KOPT-K1 (cell line): ENCODE measurements around the gene LITAF.
"Not testable (repeated sequence)": the region's sequence is repeated elsewhere in the genome, so short reads cannot be mapped to it uniquely, and the experiment has no call there.

Source experiments
- H3K27ac ChIP-seq: fragments of 200-600 bp; sonication (generic); 2 replicates; pipeline ENCODE4 v1.5.1; 2016; ENCODE audit warnings: antibody characterized with exemption, mild to moderate bottlenecking, low read depth, low read length; ENCODE audit not compliant: poor library complexity, severe bottlenecking
- H3K36me3 ChIP-seq: fragments of 200-600 bp; sonication (generic); 2 replicates; pipeline ENCODE4 v1.5.1; 2017; ENCODE audit warnings: antibody characterized with exemption, mild to moderate bottlenecking, low read length, moderate library complexity; ENCODE audit not compliant: insufficient read depth
- H3K9me3 ChIP-seq: fragments of 200-600 bp; sonication (generic); 2 replicates; pipeline ENCODE4 v1.5.1; 2017; ENCODE audit warnings: antibody characterized with exemption, low read length, mild to moderate bottlenecking; ENCODE audit not compliant: insufficient read depth, poor library complexity, severe bottlenecking

The LITAF gene

DNA sequence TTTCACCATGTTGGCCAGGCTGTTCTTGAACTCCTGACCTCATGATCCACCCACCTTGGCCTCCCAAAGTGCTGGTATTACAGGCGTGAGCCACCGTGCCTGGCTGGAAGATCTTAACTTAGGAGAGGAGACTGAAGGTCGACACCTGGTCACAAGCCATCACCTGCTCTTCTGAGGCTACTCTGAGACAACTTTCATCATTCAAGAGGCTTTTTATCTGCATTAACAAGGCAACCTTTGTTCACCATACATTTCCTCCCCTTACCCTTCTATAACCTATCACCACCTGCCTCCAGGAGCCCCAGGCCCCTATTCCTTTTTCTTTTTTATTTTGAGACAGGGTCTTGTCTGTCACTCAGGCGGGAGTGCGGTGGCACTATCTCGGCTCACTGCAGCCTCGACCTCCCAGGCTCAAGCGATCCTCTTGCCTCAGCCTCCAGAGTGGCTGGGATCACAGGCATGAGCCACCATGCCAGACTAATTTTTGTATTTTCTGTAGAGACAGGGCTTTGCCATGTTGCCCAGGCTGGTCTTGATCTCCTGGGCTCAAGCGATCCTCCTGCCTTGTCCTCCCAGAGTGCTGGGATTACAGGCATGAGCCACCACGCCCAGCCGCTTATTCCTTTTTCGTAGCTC is 6.2 kb downstream of the LITAF start:
- no peaks in the 10 kb centered on the region for H3K36me3 ChIP-seq
- H3K27ac ChIP-seq, result no peak overlapping the region
- no peaks in the 10 kb centered on the region for H3K9me3 ChIP-seq

DNA sequence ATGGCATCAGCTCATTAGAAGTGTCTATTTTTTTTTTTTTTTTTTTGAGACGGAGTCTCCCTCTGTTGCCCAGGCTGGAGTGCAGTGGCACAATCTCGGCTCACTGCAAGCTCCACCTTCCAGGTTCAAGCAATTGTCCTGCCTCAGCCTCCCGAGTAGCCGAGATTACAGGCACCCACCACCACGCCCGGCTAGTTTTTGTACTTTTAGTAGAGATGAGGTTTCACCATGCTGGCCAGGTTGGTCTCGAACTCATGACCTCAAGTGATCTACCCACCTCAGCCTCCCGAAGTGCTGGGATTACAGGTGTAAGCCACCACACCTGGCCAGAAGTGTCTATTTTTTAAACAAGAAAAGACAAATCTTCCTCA is 9.4 kb downstream of the LITAF start:
- not testable (repeated sequence) for H3K9me3 ChIP-seq, H3K36me3 ChIP-seq, H3K27ac ChIP-seq

DNA sequence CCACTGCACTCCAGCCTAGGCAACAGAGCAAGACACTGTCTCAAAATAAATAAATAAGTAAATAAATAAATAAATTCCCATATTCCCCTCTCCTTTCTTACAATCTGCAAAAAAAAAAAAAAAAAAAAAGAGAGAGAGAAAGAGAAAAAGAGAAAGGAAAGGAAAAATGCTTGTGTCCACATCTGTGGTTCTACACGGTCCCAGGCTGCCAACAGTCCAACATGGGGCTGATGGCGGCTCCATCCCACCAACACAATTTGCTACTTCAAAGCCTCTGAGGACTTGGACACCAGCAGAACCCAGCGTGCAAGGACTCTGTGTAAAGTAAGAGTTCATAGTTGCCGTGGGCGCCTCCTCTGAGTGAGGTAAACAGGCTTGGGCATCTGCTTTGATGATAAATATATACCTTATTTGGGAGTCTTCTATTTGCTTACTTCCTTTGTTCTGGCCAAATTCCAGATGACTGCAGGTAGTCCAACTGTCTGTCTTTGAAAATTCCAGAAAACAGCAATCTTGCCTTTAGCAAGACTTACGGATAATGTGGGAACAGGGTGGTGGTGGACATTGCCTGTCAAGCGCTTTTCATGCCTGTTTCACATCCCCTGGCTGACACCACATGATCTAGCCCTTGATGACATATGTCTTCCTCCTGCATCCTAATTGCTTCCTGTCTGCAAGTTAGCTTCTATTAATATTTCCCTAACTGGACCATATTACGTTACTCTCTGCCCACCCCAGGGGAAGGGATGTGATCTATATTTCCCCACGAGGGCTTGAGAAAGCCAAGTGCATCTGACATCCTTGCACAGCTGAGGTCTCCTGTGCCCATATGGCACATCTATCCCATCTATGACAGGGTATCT is 10.1 kb downstream of the LITAF start:
- Histone ChIP-seq H3K36me3 (no peaks in the 10 kb centered on the region), H3K9me3 (no peaks in the 10 kb centered on the region), H3K27ac (no peak overlapping the region)

DNA sequence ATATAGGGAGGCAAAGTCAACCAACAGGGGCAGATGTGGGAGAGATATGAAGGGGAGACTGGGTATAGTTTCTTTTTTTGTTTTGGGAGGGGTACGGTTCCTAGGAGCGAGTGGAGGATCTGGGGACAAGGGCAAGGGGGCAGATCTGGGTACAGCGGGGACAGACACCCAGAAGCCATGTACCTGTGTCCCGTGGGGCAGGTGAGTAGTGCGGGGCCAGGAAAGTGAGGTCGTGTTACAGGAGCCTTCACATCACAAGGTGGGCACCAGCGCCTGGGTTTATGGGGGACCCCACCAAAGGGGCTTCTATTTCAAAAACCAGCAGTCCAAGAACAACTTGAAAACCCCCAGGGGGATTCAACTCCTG is 11.5 kb downstream of the LITAF start:
- no peaks in the 10 kb centered on the region for H3K36me3 ChIP-seq
- no peaks in the 10 kb centered on the region for H3K9me3 ChIP-seq
- no peak overlapping the region for H3K27ac ChIP-seq

DNA sequence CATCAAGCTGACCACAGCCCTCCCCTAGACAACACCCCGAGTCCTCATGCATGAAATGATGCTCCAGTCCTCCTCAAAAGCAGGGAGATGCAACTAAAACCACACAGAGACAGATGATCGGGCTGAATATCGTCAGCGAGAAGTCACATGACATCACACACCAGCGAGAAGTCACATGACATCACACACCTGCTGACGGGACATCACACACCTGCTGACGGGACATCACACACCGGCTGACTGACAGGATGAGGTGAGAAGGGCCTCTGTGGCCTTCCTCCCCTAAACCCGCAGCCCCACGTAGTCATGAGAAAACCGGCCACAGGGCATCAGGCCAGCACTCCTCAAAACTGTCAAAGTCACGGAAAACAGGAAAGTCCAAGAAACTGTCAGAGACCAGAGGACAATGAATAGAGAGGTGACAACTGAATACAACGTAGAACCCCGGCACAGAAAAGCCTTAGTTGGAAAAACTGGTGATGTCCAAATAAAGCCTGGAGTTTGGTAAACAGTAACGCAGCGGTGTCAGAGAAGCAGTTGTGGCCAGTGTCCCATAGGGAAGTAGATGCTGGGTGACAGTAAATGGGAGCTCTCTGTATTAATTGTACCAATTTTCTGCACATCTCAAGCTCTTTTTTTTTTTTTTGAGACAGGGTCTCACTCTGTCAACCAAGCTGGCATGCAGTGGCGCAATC is 14.3 kb downstream of the LITAF start:
- Histone ChIP-seq H3K27ac (no peak overlapping the region), H3K36me3 (no peaks in the 10 kb centered on the region), H3K9me3 (no peaks in the 10 kb centered on the region)

DNA sequence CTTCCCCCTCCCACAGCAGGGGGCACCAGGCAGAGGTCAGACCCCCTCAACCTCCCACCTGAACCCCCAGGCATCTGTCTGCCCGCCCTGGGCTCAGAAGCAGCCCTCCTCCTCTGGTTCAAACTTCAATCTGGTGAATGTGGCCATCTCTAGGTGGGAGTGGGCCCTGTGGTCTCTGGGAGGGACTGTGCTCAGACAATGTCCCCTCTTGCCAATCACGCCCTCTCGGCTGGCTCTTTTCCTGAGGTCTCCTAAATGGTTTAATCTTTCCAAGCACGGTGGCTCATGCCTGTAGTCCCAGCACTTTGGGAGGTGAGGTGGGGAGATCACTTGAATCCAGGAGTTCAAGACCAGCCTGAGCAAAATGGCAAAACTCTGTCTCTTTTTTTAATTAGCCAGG is 15.2 kb downstream of the LITAF start:
- Histone ChIP-seq H3K9me3 (no peaks in the 10 kb centered on the region), H3K27ac (no peak overlapping the region), H3K36me3 (no peaks in the 10 kb centered on the region)

DNA sequence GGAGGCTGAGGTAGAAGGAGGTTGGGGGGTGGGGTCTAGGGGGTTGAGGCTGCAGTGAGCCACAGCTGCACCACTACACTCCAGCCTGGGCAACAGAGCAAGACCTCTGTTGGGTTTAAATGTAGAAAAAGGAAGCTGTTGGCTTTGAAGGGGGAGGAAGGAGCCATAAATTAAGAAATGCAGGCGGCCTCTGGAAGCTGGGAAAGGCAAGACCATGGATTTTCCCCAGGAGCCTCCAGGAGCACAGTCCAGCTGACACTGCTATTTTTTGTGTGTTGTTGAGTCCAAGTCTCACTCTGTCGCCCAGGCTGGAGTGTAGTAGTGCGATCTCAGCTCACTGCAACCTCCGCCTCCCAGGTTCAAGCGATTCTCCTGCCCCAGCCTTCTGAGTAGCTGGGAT is 15.9 kb downstream of the LITAF start:
- Histone ChIP-seq H3K27ac (no peak overlapping the region), H3K36me3 (no peaks in the 10 kb centered on the region)

DNA sequence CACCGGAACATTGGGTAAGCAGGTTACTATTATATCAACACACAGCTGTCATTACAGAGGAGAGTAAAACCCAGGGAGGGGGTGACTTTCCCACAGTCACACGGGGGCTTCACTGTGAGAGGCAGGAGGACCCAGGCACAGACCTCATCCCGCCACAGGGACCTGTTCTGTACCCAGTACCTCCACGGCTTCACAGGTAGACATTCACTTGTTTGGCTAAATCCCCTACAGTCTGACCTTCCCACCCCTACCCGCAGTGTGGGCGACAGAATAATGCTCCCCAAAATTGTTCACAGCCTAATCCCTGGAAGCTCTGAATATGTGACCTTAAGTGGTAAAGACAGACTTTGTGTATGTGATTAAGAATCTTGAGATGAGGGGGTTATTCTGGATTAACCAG is 16.5 kb downstream of the LITAF start:
- H3K36me3 ChIP-seq, result no peaks in the 10 kb centered on the region
- no peak overlapping the region for H3K27ac ChIP-seq
- no peaks in the 10 kb centered on the region for H3K9me3 ChIP-seq

More for the DNA sequence above, 15.9 kb downstream of the LITAF start:
- H3K9me3 ChIP-seq, result no peaks in the 10 kb centered on the region

DNA sequence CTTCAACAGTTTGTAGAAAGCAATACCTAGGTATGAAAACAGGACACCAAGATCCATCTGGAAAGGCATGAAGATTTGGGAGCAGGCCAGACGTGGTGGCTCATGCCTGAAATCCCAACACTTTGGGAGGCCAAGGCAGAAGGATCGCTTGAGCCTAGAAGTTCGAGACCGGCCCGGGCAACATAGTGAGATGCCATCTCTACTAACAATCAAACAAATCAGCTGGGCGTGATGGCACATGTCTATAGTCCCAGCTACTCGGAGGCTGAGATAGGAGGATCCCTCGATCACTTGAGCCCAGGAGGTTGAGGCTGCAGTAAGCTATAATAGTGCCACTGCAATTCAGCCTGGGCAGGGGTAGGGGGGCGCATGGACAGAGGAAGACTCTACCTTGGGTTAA is 20.3 kb downstream of the LITAF start:
- no peak overlapping the region for H3K27ac ChIP-seq
- no peaks in the 10 kb centered on the region for H3K36me3 ChIP-seq
- H3K9me3 ChIP-seq, result no peaks in the 10 kb centered on the region

DNA sequence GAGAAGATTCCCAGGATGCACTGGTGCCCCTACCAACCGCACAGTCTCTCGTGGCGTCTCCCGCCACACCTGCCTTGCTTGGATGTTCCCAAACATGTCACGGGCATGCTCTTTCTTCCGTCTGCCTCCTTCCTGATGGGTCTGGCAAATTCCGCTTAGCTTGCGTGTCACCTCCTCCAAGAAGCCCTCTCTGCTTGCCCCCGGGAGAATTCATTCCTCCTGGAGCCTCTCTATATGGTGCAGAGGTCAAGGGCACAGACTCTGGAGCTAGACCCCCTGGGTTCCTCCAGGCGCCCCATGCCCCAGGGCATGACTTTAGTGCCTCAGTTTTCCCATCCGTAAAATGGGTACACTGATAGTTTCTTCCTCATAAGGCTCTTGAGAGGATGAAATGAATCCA is 21.1 kb downstream of the LITAF start:
- H3K36me3 ChIP-seq, result no peaks in the 10 kb centered on the region
- no peak overlapping the region for H3K27ac ChIP-seq

DNA sequence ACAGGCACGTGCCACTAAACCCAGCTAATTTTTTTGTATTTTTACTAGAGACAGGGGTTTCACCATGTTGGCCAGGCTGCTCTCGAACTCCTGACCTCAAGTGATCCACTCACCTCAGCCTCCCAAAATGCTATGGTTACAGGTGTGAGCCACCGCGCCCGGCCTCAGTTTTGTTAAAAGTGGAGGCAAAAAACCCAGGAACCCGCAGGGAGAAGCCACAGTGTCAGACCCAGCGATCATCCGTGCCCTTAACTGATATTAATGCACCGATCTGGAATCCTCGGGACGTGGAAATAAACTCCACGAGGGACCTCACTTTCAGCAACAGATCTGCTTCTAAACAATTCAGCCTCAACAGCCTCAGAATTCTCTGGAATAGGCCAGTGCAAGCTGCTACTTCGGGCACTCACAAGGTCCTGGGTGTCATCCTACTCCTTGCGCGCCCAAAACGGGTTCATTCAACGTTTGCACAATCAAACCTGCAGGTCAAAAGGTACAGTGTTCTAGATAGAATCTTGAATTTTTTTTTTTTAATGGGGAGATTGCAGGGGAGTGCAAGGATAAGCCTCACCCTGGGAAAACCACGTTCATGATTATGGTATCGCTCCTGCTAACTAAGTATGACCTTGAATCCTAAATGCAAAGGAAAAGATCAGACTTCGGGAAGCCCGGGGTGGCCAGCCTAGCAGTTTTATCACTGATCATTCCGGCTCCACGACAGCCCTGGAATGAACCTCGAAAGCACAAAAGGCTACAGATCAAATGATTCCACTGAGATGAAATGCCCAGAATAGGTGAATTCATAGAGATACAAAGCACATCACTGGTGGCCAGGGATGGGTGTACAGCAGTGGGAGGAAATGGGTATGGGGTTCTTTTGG is 22.4 kb downstream of the LITAF start:
- no peaks in the 10 kb centered on the region for H3K9me3 ChIP-seq
- no peaks in the 10 kb centered on the region for H3K36me3 ChIP-seq
- H3K27ac ChIP-seq, result no peak overlapping the region

More for the DNA sequence above, 21.1 kb downstream of the LITAF start:
- no peaks in the 10 kb centered on the region for H3K9me3 ChIP-seq

DNA sequence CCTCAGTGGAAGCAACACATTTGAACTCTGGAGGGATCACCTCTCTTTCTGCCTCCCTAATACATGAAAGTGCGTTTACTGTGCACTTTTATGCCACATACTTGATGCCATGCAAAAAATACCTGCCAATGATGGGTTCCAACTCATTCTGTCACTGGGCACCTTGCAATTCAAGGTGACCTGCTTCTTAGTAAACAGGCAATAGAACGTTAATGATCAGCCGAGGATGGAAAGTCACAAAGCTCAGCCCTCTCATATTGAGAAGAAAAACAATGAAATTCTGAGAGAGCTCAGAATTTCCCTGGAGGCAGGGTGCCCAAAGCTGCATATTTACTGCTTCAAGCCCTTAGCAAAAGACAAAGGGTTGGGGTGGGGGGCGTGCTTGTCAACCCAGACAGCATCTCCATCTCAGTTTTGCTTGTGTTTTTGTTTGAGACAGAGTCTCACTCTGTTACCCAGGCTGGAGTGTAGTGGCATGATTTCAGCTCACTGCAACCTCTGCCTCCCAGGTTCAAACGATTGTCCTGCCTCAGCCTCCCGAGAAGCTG is 23.2 kb downstream of the LITAF start:
- H3K9me3 ChIP-seq, result no peaks in the 10 kb centered on the region
- H3K27ac ChIP-seq, result no peak overlapping the region
- H3K36me3 ChIP-seq, result no peaks in the 10 kb centered on the region

DNA sequence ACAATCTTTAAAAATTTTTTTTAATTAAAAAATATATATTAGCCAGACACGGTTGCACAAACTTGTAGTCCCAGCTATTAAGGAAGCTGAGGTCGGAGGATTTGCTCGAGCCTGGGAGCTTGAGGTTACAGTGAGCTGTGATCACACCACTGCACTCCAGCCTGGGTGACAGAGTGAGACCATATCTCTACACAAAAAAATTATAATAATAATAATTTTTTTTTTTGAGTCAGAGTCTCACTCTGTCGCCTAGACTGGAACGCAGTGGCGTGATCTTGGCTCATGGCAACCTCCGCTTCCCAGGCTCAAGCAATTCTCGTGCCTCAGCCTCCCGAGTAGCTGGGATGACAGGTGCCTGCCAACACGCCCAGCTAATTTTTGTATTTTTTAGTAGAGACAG is 23.8 kb downstream of the LITAF start:
- Histone ChIP-seq H3K27ac (no peak overlapping the region), H3K36me3 (no peaks in the 10 kb centered on the region), H3K9me3 (no peaks in the 10 kb centered on the region)

DNA sequence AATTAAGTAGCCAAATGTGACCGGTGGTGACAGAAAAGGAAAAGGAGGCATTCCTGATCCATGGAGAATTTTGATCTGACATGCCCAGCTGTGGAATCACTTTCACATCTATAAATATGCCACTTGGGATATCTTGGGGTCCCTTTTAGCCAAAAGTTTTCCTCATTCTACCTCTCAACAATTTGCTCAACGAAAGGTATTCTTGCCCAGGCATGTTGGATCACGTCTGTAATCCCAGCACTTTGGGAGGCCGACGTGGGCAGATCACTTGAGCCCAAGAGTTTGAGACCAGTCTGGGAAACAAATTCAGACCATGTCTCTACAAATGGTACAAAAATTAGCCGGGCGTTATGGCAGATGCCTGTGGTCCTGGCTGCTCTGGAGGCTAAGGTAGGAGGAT is 24.3 kb downstream of the LITAF start:
- no peak overlapping the region for H3K27ac ChIP-seq

More for the DNA sequence above, 24.3 kb downstream of the LITAF start:
- Histone ChIP-seq H3K9me3 (no peaks in the 10 kb centered on the region), H3K36me3 (no peaks in the 10 kb centered on the region)
